ENCODE measurements around the gene ZNF330.
"Not testable (repeated sequence)": the region's sequence is repeated elsewhere in the genome, so short reads cannot be mapped to it uniquely, and the experiment has no call there.

Gene ZNF330

GRCh38 chr4:141220691-141221659 lies at the start of gene ZNF330:
ZNF330 (plus strand) TSS chr4:141220895; CDS start chr4:141222372, 1,477 bp downstream.
- peak; percentile 70 to 95 (median 89) for DNase-seq (ENCODE audit: low read depth in 2 of 3, low spot score in 2 of 3)

- DNase-seq (ENCODE audit: low read depth in 2 of 3, low spot score in 2 of 3): no peak
Observed at GRCh38 chr4:141174457-141174856, 46.2 kb upstream of the ZNF330 start.

GRCh38 chr4:141177171-141177570 lies 43.5 kb upstream of the ZNF330 start:
- no peak for DNase-seq (ENCODE audit: low read depth in 2 of 3, low spot score in 2 of 3)

- no peak for DNase-seq (ENCODE audit: low read depth in 2 of 3, low spot score in 2 of 3)
Observed at GRCh38 chr4:141179474-141180373, 41.0 kb upstream of the ZNF330 start.

GRCh38 chr4:141180991-141181761 lies 39.5 kb upstream of the ZNF330 start:
- DNase-seq (ENCODE audit: low read depth in 2 of 3, low spot score in 2 of 3): no peak

GRCh38 chr4:141183491-141183890 lies 37.2 kb upstream of the ZNF330 start:
- DNase-seq (ENCODE audit: low read depth in 2 of 3, low spot score in 2 of 3): not testable (repeated sequence)

GRCh38 chr4:141192564-141192963 lies 28.1 kb upstream of the ZNF330 start:
- DNase-seq (ENCODE audit: low read depth in 2 of 3, low spot score in 2 of 3): no peak

- DNase-seq (ENCODE audit: low read depth in 2 of 3, low spot score in 2 of 3): no peak
Observed at GRCh38 chr4:141193516-141194034, 27.1 kb upstream of the ZNF330 start.

- no peak for DNase-seq (ENCODE audit: low read depth in 2 of 3, low spot score in 2 of 3)
Observed at GRCh38 chr4:141195095-141195707, 25.5 kb upstream of the ZNF330 start.

- DNase-seq (ENCODE audit: low read depth in 2 of 3, low spot score in 2 of 3): no peak
Observed at GRCh38 chr4:141196227-141196933, 24.3 kb upstream of the ZNF330 start.

- DNase-seq (ENCODE audit: low read depth in 2 of 3, low spot score in 2 of 3): no peak
Observed at GRCh38 chr4:141207961-141208360, 12.7 kb upstream of the ZNF330 start.

GRCh38 chr4:141210168-141210567 lies 10.5 kb upstream of the ZNF330 start:
- no peak for DNase-seq (ENCODE audit: low read depth in 2 of 3, low spot score in 2 of 3)

GRCh38 chr4:141213550-141213991 lies 7.1 kb upstream of the ZNF330 start:
- DNase-seq (ENCODE audit: low read depth in 2 of 3, low spot score in 2 of 3): no peak

- DNase-seq (ENCODE audit: low read depth in 2 of 3, low spot score in 2 of 3): no peak
Observed at GRCh38 chr4:141215030-141215429, 5.7 kb upstream of the ZNF330 start.

GRCh38 chr4:141216002-141216761 lies 4.5 kb upstream of the ZNF330 start:
- no peak for DNase-seq (ENCODE audit: low read depth in 2 of 3, low spot score in 2 of 3)

- no peak for DNase-seq (ENCODE audit: low read depth in 2 of 3, low spot score in 2 of 3)
Observed at GRCh38 chr4:141220271-141220670, 424 bp upstream of the ZNF330 start.

- DNase-seq (ENCODE audit: low read depth in 2 of 3, low spot score in 2 of 3): no peak
Observed at GRCh38 chr4:141223418-141223817, 2.7 kb downstream of the ZNF330 start.

GRCh38 chr4:141227280-141227679 lies 6.6 kb downstream of the ZNF330 start:
- not testable (repeated sequence) for DNase-seq (ENCODE audit: low read depth in 2 of 3, low spot score in 2 of 3)
